ENCODE measurements around the gene GDAP2.
A peak's percentile ranks its signal among the peaks of the same experiment; 100 is the strongest.

Gene GDAP2

GRCh38 chr1:117821774-117822482 lies 107.5 kb downstream of the GDAP2 start:
- Histone ChIP-seq H3K36me3 (ENCODE audit: control insufficient read depth, insufficient read depth, low read length, severe bottlenecking) (no peaks in the 10 kb centered on the region), H3K9me3 (ENCODE audit: control insufficient read depth, low read length) (no peaks in the 10 kb centered on the region), H3K4me1 (ENCODE audit: control insufficient read depth, insufficient read depth, low read length) (peaks cover 43% of the 10 kb centered on the region), H3K27me3 (replicated peaks; ENCODE audit: control insufficient read depth, insufficient read depth, low read length) (no peaks in the 10 kb centered on the region), H3K9ac (ENCODE audit: low read length) (no peak overlapping the region), H3K4me3 (ENCODE audit: low read length) (no peak overlapping the region)
- peak; percentile 72 for DNase-seq (ENCODE audit: low read depth)

GRCh38 chr1:117821382-117821755 lies 108.1 kb downstream of the GDAP2 start:
- no peaks in the 10 kb centered on the region for H3K36me3 ChIP-seq (ENCODE audit: control insufficient read depth, insufficient read depth, low read length, severe bottlenecking)

GRCh38 chr1:117820694-117821381 lies 108.6 kb downstream of the GDAP2 start:
- DNase-seq (ENCODE audit: low read depth), result peak; percentile 41
- peaks cover 34% of the 10 kb centered on the region for H3K4me1 ChIP-seq (ENCODE audit: control insufficient read depth, insufficient read depth, low read length)
- H3K9ac ChIP-seq (ENCODE audit: low read length), result no peak overlapping the region
- H3K4me3 ChIP-seq (ENCODE audit: low read length), result no peak overlapping the region
- no peaks in the 10 kb centered on the region for H3K9me3 ChIP-seq (ENCODE audit: control insufficient read depth, low read length)
- H3K36me3 ChIP-seq (ENCODE audit: control insufficient read depth, insufficient read depth, low read length, severe bottlenecking), result no peaks in the 10 kb centered on the region
- no peaks in the 10 kb centered on the region for H3K27me3 ChIP-seq (replicated peaks; ENCODE audit: control insufficient read depth, insufficient read depth, low read length)

More at GRCh38 chr1:117821382-117821755, 108.1 kb downstream of the GDAP2 start:
- Histone ChIP-seq H3K4me3 (ENCODE audit: low read length) (no peak overlapping the region), H3K9ac (ENCODE audit: low read length) (no peak overlapping the region), H3K27me3 (replicated peaks; ENCODE audit: control insufficient read depth, insufficient read depth, low read length) (no peaks in the 10 kb centered on the region), H3K4me1 (ENCODE audit: control insufficient read depth, insufficient read depth, low read length) (peaks cover 38% of the 10 kb centered on the region), H3K9me3 (ENCODE audit: control insufficient read depth, low read length) (no peaks in the 10 kb centered on the region)
- DNase-seq (ENCODE audit: low read depth), result no peak

- H3K27me3 ChIP-seq (replicated peaks; ENCODE audit: control insufficient read depth, insufficient read depth, low read length), result no peaks in the 10 kb centered on the region
- no peak overlapping the region for H3K4me3 ChIP-seq (ENCODE audit: low read length)
- DNase-seq (ENCODE audit: low read depth), result no peak
- H3K9me3 ChIP-seq (ENCODE audit: control insufficient read depth, low read length), result no peaks in the 10 kb centered on the region
- H3K36me3 ChIP-seq (ENCODE audit: control insufficient read depth, insufficient read depth, low read length, severe bottlenecking), result no peaks in the 10 kb centered on the region
- H3K4me1 ChIP-seq (ENCODE audit: control insufficient read depth, insufficient read depth, low read length), result peaks cover 34% of the 10 kb centered on the region
- H3K9ac ChIP-seq (ENCODE audit: low read length), result no peak overlapping the region
Observed at GRCh38 chr1:117820096-117820495, 109.3 kb downstream of the GDAP2 start.

- H3K9ac ChIP-seq (ENCODE audit: low read length), result no peak overlapping the region
- H3K4me1 ChIP-seq (ENCODE audit: control insufficient read depth, insufficient read depth, low read length), result peaks cover 34% of the 10 kb centered on the region
- H3K27me3 ChIP-seq (replicated peaks; ENCODE audit: control insufficient read depth, insufficient read depth, low read length), result no peaks in the 10 kb centered on the region
- no peak overlapping the region for H3K4me3 ChIP-seq (ENCODE audit: low read length)
- DNase-seq (ENCODE audit: low read depth), result no peak
- H3K9me3 ChIP-seq (ENCODE audit: control insufficient read depth, low read length), result no peaks in the 10 kb centered on the region
- H3K36me3 ChIP-seq (ENCODE audit: control insufficient read depth, insufficient read depth, low read length, severe bottlenecking), result no peaks in the 10 kb centered on the region
Observed at GRCh38 chr1:117819301-117819700, 110.1 kb downstream of the GDAP2 start.

- DNase-seq (ENCODE audit: low read depth), result no peak
- H3K4me3 ChIP-seq (ENCODE audit: low read length), result no peak overlapping the region
- H3K36me3 ChIP-seq (ENCODE audit: control insufficient read depth, insufficient read depth, low read length, severe bottlenecking), result no peaks in the 10 kb centered on the region
- H3K9ac ChIP-seq (ENCODE audit: low read length), result no peak overlapping the region
- H3K27me3 ChIP-seq (replicated peaks; ENCODE audit: control insufficient read depth, insufficient read depth, low read length), result no peaks in the 10 kb centered on the region
- H3K4me1 ChIP-seq (ENCODE audit: control insufficient read depth, insufficient read depth, low read length), result peaks cover 33% of the 10 kb centered on the region
- H3K9me3 ChIP-seq (ENCODE audit: control insufficient read depth, low read length), result no peaks in the 10 kb centered on the region
Observed at GRCh38 chr1:117818456-117818855, 111.0 kb downstream of the GDAP2 start.

- no peak for DNase-seq (ENCODE audit: low read depth)
- Histone ChIP-seq H3K27me3 (replicated peaks; ENCODE audit: control insufficient read depth, insufficient read depth, low read length) (no peaks in the 10 kb centered on the region), H3K9ac (ENCODE audit: low read length) (no peak overlapping the region), H3K9me3 (ENCODE audit: control insufficient read depth, low read length) (no peaks in the 10 kb centered on the region), H3K4me3 (ENCODE audit: low read length) (no peak overlapping the region), H3K36me3 (ENCODE audit: control insufficient read depth, insufficient read depth, low read length, severe bottlenecking) (no peaks in the 10 kb centered on the region), H3K4me1 (ENCODE audit: control insufficient read depth, insufficient read depth, low read length) (peaks cover 40% of the 10 kb centered on the region)
Observed at GRCh38 chr1:117817629-117818028, 111.8 kb downstream of the GDAP2 start.

- no peaks in the 10 kb centered on the region for H3K9me3 ChIP-seq (ENCODE audit: control insufficient read depth, low read length)
- no peak for DNase-seq (ENCODE audit: low read depth)
- no peak overlapping the region for H3K4me3 ChIP-seq (ENCODE audit: low read length)
- no peaks in the 10 kb centered on the region for H3K27me3 ChIP-seq (replicated peaks; ENCODE audit: control insufficient read depth, insufficient read depth, low read length)
- peaks cover 27% of the 10 kb centered on the region for H3K4me1 ChIP-seq (ENCODE audit: control insufficient read depth, insufficient read depth, low read length)
- no peaks in the 10 kb centered on the region for H3K36me3 ChIP-seq (ENCODE audit: control insufficient read depth, insufficient read depth, low read length, severe bottlenecking)
- no peak overlapping the region for H3K9ac ChIP-seq (ENCODE audit: low read length)
Observed at GRCh38 chr1:117815926-117816325, 113.5 kb downstream of the GDAP2 start.

GRCh38 chr1:117814856-117815797 lies 114.3 kb downstream of the GDAP2 start:
- Histone ChIP-seq H3K27me3 (replicated peaks; ENCODE audit: control insufficient read depth, insufficient read depth, low read length) (no peaks in the 10 kb centered on the region), H3K9me3 (ENCODE audit: control insufficient read depth, low read length) (no peaks in the 10 kb centered on the region), H3K4me1 (ENCODE audit: control insufficient read depth, insufficient read depth, low read length) (peaks cover 33% of the 10 kb centered on the region), H3K4me3 (ENCODE audit: low read length) (no peak overlapping the region), H3K9ac (ENCODE audit: low read length) (peak overlapping the region; percentile 13), H3K36me3 (ENCODE audit: control insufficient read depth, insufficient read depth, low read length, severe bottlenecking) (no peaks in the 10 kb centered on the region)
- peak; percentile 75 for DNase-seq (ENCODE audit: low read depth)
